ENCODE data around the gene FAM76B. TPM values are rescaled to one million over a fixed set of nuclear protein-coding genes. Genes with fewer than 3 reads are reported as not detected.
A peak's percentile ranks its signal among the peaks of the same experiment; 100 is the strongest.

The FAM76B gene
- total and polyA plus RNA-seq, 2 experiments from 2014 or later, result 13.4 to 29.1 TPM

GRCh38 chr11:95764267-95764898 is 25.2 kb downstream of the FAM76B start:
- H3K27ac ChIP-seq, result no peak overlapping the region
- H3K4me3 ChIP-seq, result no peak overlapping the region
- H3K36me3 ChIP-seq, result no peaks in the 10 kb centered on the region
- no peaks in the 10 kb centered on the region for H3K9me3 ChIP-seq (ENCODE audit: low read depth)
- peak; percentile 55 for TF ChIP-seq CTCF (IDR thresholded peaks at IDR 0.05; ENCODE audit: low read depth, low read length)
- no peaks in the 10 kb centered on the region for H3K27me3 ChIP-seq
- DNase-seq (ENCODE audit: low read depth in 1 of 2, low spot score in 1 of 2), result peak; percentile 61 to 77
- no peaks in the 10 kb centered on the region for H3K4me1 ChIP-seq (ENCODE audit: low read depth)

DNA sequence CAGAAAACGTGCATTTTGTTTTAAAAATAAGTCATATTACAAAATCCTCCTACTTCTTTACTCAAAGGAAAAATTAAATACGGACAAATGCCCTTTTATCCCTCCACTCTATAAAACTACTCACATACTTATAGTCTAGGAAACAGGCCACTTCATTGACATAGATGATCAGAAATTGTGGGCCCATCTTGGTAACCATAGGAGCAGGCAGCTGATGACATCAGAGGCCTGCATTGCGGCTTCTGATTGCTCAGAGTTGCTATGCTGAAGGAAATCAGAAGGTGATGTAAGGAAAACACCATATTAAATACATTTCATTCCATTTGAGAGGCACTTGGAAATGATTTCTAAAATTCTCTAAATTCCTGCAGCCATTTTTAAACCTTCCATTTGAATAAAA is 27.0 kb downstream of the FAM76B start:
- Histone ChIP-seq H3K4me3 (no peak overlapping the region), H3K27me3 (no peaks in the 10 kb centered on the region), H3K4me1 (ENCODE audit: low read depth) (no peaks in the 10 kb centered on the region), H3K9me3 (ENCODE audit: low read depth) (no peaks in the 10 kb centered on the region), H3K36me3 (no peaks in the 10 kb centered on the region), H3K27ac (no peak overlapping the region)
- peak in 1 of 2 donors; percentile 6 for DNase-seq (ENCODE audit: low read depth in 1 of 2, low spot score in 1 of 2)
- TF ChIP-seq CTCF (IDR thresholded peaks at IDR 0.05; ENCODE audit: low read depth, low read length), result no peak

DNA sequence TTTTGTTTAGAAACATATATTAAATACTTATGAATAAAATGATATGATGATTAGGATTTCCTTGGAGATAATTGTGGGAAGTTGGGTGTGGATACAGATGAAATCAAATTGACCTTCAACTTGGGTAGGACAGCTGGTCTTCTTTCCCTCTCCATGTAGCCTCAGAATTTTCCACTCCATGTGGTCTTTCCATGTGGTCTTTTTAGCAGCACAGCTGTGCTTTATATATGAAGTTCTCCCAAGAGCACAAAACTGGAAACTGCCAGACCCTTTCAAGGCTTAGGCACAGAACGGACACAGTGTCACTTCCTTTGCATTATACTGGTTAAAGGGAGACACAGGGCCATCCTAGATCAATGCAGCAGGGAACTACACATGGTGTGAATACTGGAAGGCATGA is 28.6 kb downstream of the FAM76B start:
- Histone ChIP-seq H3K36me3 (no peaks in the 10 kb centered on the region), H3K4me3 (no peak overlapping the region), H3K9me3 (ENCODE audit: low read depth) (no peaks in the 10 kb centered on the region), H3K27me3 (no peaks in the 10 kb centered on the region), H3K27ac (no peak overlapping the region), H3K4me1 (ENCODE audit: low read depth) (no peaks in the 10 kb centered on the region)
- no peak for TF ChIP-seq CTCF (IDR thresholded peaks at IDR 0.05; ENCODE audit: low read depth, low read length)
- DNase-seq (ENCODE audit: low read depth in 1 of 2, low spot score in 1 of 2), result no peak

- no peak for DNase-seq (ENCODE audit: low read depth in 1 of 2, low spot score in 1 of 2)
- TF ChIP-seq CTCF (IDR thresholded peaks at IDR 0.05; ENCODE audit: low read depth, low read length), result no peak
- Histone ChIP-seq H3K4me3 (no peak overlapping the region), H3K27ac (no peak overlapping the region), H3K9me3 (ENCODE audit: low read depth) (no peaks in the 10 kb centered on the region), H3K27me3 (no peaks in the 10 kb centered on the region), H3K36me3 (no peaks in the 10 kb centered on the region), H3K4me1 (ENCODE audit: low read depth) (no peaks in the 10 kb centered on the region)
Measured at GRCh38 chr11:95751515-95751914, 38.1 kb downstream of the FAM76B start.

GRCh38 chr11:95750101-95750500 is 39.5 kb downstream of the FAM76B start:
- H3K4me1 ChIP-seq (ENCODE audit: low read depth), result no peaks in the 10 kb centered on the region
- H3K9me3 ChIP-seq (ENCODE audit: low read depth), result no peaks in the 10 kb centered on the region
- no peak for TF ChIP-seq CTCF (IDR thresholded peaks at IDR 0.05; ENCODE audit: low read depth, low read length)
- no peak overlapping the region for H3K27ac ChIP-seq
- no peak for DNase-seq (ENCODE audit: low read depth in 1 of 2, low spot score in 1 of 2)
- no peak overlapping the region for H3K4me3 ChIP-seq
- no peaks in the 10 kb centered on the region for H3K27me3 ChIP-seq
- no peaks in the 10 kb centered on the region for H3K36me3 ChIP-seq
